DOHH2 (cell line): Measurements from ENCODE around the gene NR2C2.

Experiments
- CTCF ChIP-seq: fragments of 200-600 bp; sonication (generic); IDR thresholded peaks from one replicate; pipeline ENCODE4 v1.5.1; 2014; ENCODE audit warnings: antibody characterized with exemption, mild to moderate bottlenecking, low read depth, low read length; ENCODE audit not compliant: poor library complexity, severe bottlenecking
- EZH2phosphoT487 ChIP-seq: fragments of 200-600 bp; sonication (generic); IDR thresholded peaks from 2 replicates; pipeline ENCODE4 v1.6.1; 2017; ENCODE audit warnings: borderline replicate concordance, mild to moderate bottlenecking, antibody characterized with exemption, low read length, moderate library complexity, mixed read lengths

GRCh38 chr3:15033103-15033502, 85.7 kb downstream of the NR2C2 start:
- TF ChIP-seq CTCF, result no peak
- no peak for TF ChIP-seq EZH2phosphoT487
